A673 (cell line): ENCODE measurements around the gene ATP8A2.

Experiments used
- CTCF ChIP-seq: fragments of 300-800, 200-600 bp; sonication (generic); conservative IDR thresholded peaks from 2 replicates; pipeline ENCODE4 v1.5.1; 2017; ENCODE audit warnings: low read depth, mild to moderate bottlenecking, antibody characterized with exemption, low read length, moderate library complexity, mixed read lengths
- EZH2 ChIP-seq: fragments of 200-600 bp; sonication (generic); IDR thresholded peaks from 2 replicates; pipeline ENCODE4 v1.6.1; 2017; ENCODE audit warnings: borderline replicate concordance, low read depth, mild to moderate bottlenecking, mixed read lengths, antibody characterized with exemption, low read length; ENCODE audit not compliant: poor library complexity, severe bottlenecking

GRCh38 chr13:25796474-25796873 is 424.7 kb downstream of the ATP8A2 start:
- TF ChIP-seq CTCF (no peak), EZH2 (no peak)
